ENCODE measurements around the gene SFXN5.

SFXN5 gene

DNA sequence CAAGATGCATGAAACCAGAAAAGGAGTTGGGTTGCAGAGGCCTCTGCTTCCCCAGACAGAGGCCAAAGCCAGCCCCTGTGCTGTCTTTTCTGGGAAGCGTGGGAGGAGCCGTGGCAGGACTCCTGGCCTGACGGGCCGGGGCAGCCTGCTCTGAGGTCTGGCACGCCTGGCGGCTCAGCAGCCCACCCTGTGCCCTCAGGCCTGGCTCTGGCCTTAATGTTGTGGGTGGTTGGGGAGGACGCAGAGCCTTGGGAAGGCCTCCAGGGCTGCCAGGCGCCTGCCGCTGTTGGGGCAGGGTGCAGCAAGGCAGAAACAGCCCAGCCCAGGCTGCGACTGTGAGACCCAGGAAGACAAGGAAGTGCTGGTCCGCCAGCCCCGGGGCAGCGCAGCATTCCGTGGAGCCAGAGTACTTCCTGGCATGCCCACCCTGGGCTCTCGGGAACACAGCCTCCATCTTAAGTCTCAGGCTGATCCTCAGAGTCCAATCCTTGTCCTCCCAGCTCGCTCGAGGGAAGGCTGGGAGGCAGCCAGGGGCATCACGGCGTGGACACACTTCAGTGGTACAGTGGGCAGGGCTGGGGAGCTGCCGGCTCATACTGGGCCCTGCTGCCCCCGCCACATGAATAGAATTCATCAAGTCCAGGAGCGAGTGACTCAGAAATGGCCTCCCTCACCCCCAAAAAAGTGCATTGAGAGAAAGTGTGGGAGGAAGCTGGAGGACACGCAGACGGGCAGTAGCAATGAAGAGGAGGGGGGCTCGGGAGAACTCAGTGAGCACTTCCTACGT, 81.5 kb downstream of the SFXN5 start:
- Histone ChIP-seq H3K27me3 (ENCODE audit: low read length) (no peaks in the 10 kb centered on the region), H3F3A (ENCODE audit: insufficient read depth) (no peaks in the 10 kb centered on the region), H3K9me3 (ENCODE audit: insufficient read depth, low read length) (no peaks in the 10 kb centered on the region), H3K36me3 (ENCODE audit: low read length) (no peaks in the 10 kb centered on the region), H3K4me2 (ENCODE audit: low read depth, low read length, poor library complexity, severe bottlenecking) (no peak overlapping the region), H3K27ac (ENCODE audit: low read depth, low read length) (no peak overlapping the region), H3K4me3 (ENCODE audit: insufficient read depth, low read length, poor library complexity, severe bottlenecking) (no peak overlapping the region), H3K9me2 (replicated peaks; ENCODE audit: insufficient read depth, low read length) (no peaks in the 10 kb centered on the region), H3K79me2 (ENCODE audit: insufficient read depth, low read length) (no peaks in the 10 kb centered on the region), H3K9ac (ENCODE audit: low read length) (no peak overlapping the region), H4K20me1 (ENCODE audit: low read depth, low read length) (no peaks in the 10 kb centered on the region), H2AFZ (ENCODE audit: low read depth, low read length, severe bottlenecking) (no peak overlapping the region)
- TF ChIP-seq CTCF (IDR thresholded peaks at IDR 0.05; ENCODE audit: insufficient read depth, low read length, poor library complexity, severe bottlenecking) = no peak
- TF ChIP-seq EZH2phosphoT487 (conservative IDR thresholded peaks at IDR 0.05; ENCODE audit: low read length) = no peak

DNA sequence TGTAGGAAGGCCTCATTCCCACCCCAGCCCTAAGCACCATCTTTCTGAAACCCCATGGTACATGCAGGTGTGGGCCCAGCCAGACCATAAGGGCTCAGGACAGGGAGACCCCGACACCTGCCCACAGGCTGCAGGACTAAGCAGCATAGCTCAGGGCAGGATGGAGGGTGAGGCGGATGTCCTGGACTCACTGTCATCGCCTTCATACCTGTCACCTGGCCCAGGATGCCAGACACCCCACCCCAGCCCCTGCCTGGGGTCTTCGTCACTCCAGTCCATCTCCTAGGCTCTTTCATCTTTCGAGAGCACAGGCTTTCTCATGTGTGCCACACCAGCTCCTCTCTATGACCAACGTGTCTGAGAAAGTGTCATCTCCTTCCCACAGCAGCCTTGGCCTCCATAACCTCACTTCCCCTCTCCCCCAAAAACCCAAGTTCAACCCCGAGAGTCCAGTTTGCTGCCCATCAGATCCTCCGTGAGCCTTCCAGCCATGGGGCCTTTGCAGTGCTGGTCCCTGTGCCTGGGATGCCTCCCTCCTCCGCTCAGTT, 82.7 kb downstream of the SFXN5 start:
- H3K9ac ChIP-seq (ENCODE audit: low read length) = no peak overlapping the region
- H3K36me3 ChIP-seq (ENCODE audit: low read length) = no peaks in the 10 kb centered on the region
- H3K4me2 ChIP-seq (ENCODE audit: low read depth, low read length, poor library complexity, severe bottlenecking) = no peak overlapping the region
- H3K9me3 ChIP-seq (ENCODE audit: insufficient read depth, low read length) = no peaks in the 10 kb centered on the region
- no peaks in the 10 kb centered on the region for H3K79me2 ChIP-seq (ENCODE audit: insufficient read depth, low read length)
- H3F3A ChIP-seq (ENCODE audit: insufficient read depth) = no peaks in the 10 kb centered on the region
- TF ChIP-seq EZH2phosphoT487 (conservative IDR thresholded peaks at IDR 0.05; ENCODE audit: low read length) = no peak
- TF ChIP-seq CTCF (IDR thresholded peaks at IDR 0.05; ENCODE audit: insufficient read depth, low read length, poor library complexity, severe bottlenecking) = no peak
- H3K4me3 ChIP-seq (ENCODE audit: insufficient read depth, low read length, poor library complexity, severe bottlenecking) = no peak overlapping the region
- no peaks in the 10 kb centered on the region for H3K27me3 ChIP-seq (ENCODE audit: low read length)
- H4K20me1 ChIP-seq (ENCODE audit: low read depth, low read length) = no peaks in the 10 kb centered on the region
- no peak overlapping the region for H2AFZ ChIP-seq (ENCODE audit: low read depth, low read length, severe bottlenecking)
- H3K9me2 ChIP-seq (replicated peaks; ENCODE audit: insufficient read depth, low read length) = no peaks in the 10 kb centered on the region
- H3K27ac ChIP-seq (ENCODE audit: low read depth, low read length) = no peak overlapping the region

- Histone ChIP-seq H3K27me3 (ENCODE audit: low read length) (no peaks in the 10 kb centered on the region), H3K36me3 (ENCODE audit: low read length) (no peaks in the 10 kb centered on the region), H3K79me2 (ENCODE audit: insufficient read depth, low read length) (no peaks in the 10 kb centered on the region), H3K9me2 (replicated peaks; ENCODE audit: insufficient read depth, low read length) (no peaks in the 10 kb centered on the region), H4K20me1 (ENCODE audit: low read depth, low read length) (no peaks in the 10 kb centered on the region), H3K4me2 (ENCODE audit: low read depth, low read length, poor library complexity, severe bottlenecking) (no peak overlapping the region), H3K4me3 (ENCODE audit: insufficient read depth, low read length, poor library complexity, severe bottlenecking) (no peak overlapping the region), H3K27ac (ENCODE audit: low read depth, low read length) (no peak overlapping the region), H3K9ac (ENCODE audit: low read length) (no peak overlapping the region), H2AFZ (ENCODE audit: low read depth, low read length, severe bottlenecking) (no peak overlapping the region), H3F3A (ENCODE audit: insufficient read depth) (no peaks in the 10 kb centered on the region), H3K9me3 (ENCODE audit: insufficient read depth, low read length) (no peaks in the 10 kb centered on the region)
- TF ChIP-seq CTCF (IDR thresholded peaks at IDR 0.05; ENCODE audit: insufficient read depth, low read length, poor library complexity, severe bottlenecking) (no peak), EZH2phosphoT487 (conservative IDR thresholded peaks at IDR 0.05; ENCODE audit: low read length) (no peak)
Observed at GRCh38 chr2:72988041-72988440, 83.5 kb downstream of the SFXN5 start.
